CD4-positive, alpha-beta memory T cell (primary cell): ENCODE measurements around the gene PALMD. TPM values are rescaled to one million over a fixed set of nuclear protein-coding genes. Genes with fewer than 3 reads are reported as not detected.

Experiments used
- CTCF ChIA-PET: fragments of 350-600 bp; sonication (Branson Sonifier 250); formaldehyde crosslinking; loops from one replicate; lab custom pipeline; 2021; ENCODE audit warnings: inconsistent platforms; ENCODE audit not compliant: partially characterized antibody; lab: Charles Lee
- POLR2A ChIA-PET: fragments of 350-600 bp; sonication (Branson Sonifier 250); formaldehyde crosslinking; loops from one replicate; lab custom pipeline; 2021; ENCODE audit not compliant: partially characterized antibody; lab: Charles Lee
- DNase-seq, 5 donors: peaks; one replicate each; pipeline versions ENCODE4 v3.0.0 to v3.0.0-alpha.2; 2020 to 2022; ENCODE audit warnings: mixed read lengths in 1 of 5
- H3K27ac ChIP-seq: one replicate; pipeline ENCODE4 v1.7.0; 2013; ENCODE audit warnings: low read depth, low read length
- H3K27me3 ChIP-seq: 2 replicates; pipeline ENCODE4 v1.7.0; 2013; ENCODE audit warnings: mild to moderate bottlenecking, low read length, moderate library complexity; ENCODE audit not compliant: insufficient read depth
- H3K36me3 ChIP-seq: 2 replicates; pipeline ENCODE4 v1.7.0; 2013; ENCODE audit warnings: mild to moderate bottlenecking, low read length, moderate library complexity; ENCODE audit not compliant: insufficient read depth
- H3K4me1 ChIP-seq: 2 replicates; pipeline ENCODE4 v1.7.0; 2013; ENCODE audit warnings: mild to moderate bottlenecking, low read length, moderate library complexity; ENCODE audit not compliant: insufficient read depth
- H3K4me3 ChIP-seq, 2 donors: one replicate each; pipeline ENCODE4 v1.7.0; 2013; ENCODE audit warnings: low read length in 2 of 2, mild to moderate bottlenecking in 1 of 2
- H3K9me3 ChIP-seq, 2 donors: one replicate each; pipeline ENCODE4 v1.7.0; 2013; ENCODE audit warnings: low read length in 2 of 2, control low read depth in 1 of 2; ENCODE audit not compliant: control insufficient read depth in 1 of 2
- H3K27ac Mint-ChIP-seq, 7 donors: one replicate each; pipeline ENCODE4 v1.8.0; 2020 to 2021; ENCODE audit warnings: mixed read lengths in 7 of 7, mild to moderate bottlenecking in 6 of 7, inconsistent platforms in 3 of 7, moderate library complexity in 3 of 7
- H3K27me3 Mint-ChIP-seq, 2 donors: one replicate each; pipeline ENCODE4 v1.8.0; 2020 to 2021; ENCODE audit warnings: mixed read lengths in 2 of 2
- H3K36me3 Mint-ChIP-seq, 2 donors: one replicate each; pipeline ENCODE4 v1.8.0; 2020 to 2021; ENCODE audit warnings: mixed read lengths in 2 of 2, inconsistent platforms in 1 of 2, mild to moderate bottlenecking in 1 of 2
- H3K4me1 Mint-ChIP-seq, 4 donors: one replicate each; pipeline ENCODE4 v1.8.0; 2020 to 2021; ENCODE audit warnings: mixed read lengths in 4 of 4, mild to moderate bottlenecking in 1 of 4
- H3K4me3 Mint-ChIP-seq, 8 donors: one replicate each; pipeline ENCODE4 v1.8.0; 2020 to 2021; ENCODE audit warnings: mixed read lengths in 8 of 8, mild to moderate bottlenecking in 7 of 8, moderate library complexity in 6 of 8, inconsistent platforms in 3 of 8
- H3K9me3 Mint-ChIP-seq, 8 donors: one replicate each; pipeline ENCODE4 v1.8.0; 2020 to 2021; ENCODE audit warnings: mixed read lengths in 8 of 8, mild to moderate bottlenecking in 5 of 8, inconsistent platforms in 3 of 8, moderate library complexity in 1 of 8
- intact Hi-C: fragments of 100-400 bp; cut with micrococcal nuclease; formaldehyde crosslinking; loops from one replicate; pipeline ENCODE4 v1.15.1; 2023
- polyA plus RNA-seq, 2 donors: library from polyadenylated mRNA; unstranded; fragments of 300-500 nt; fragmentation: Illumina TruSeq; gene quantifications; one replicate each; pipeline ENCODE4 v1.2.3, GENCODE V29; 2021
- total RNA-seq, 2 experiments: library from RNA; stranded (reverse); gene quantifications; one replicate each; pipeline ENCODE4 v1.2.3, GENCODE V29; 2021

PALMD gene
- total and polyA plus RNA-seq, 4 experiments from 2014 or later, result not detected

DNA sequence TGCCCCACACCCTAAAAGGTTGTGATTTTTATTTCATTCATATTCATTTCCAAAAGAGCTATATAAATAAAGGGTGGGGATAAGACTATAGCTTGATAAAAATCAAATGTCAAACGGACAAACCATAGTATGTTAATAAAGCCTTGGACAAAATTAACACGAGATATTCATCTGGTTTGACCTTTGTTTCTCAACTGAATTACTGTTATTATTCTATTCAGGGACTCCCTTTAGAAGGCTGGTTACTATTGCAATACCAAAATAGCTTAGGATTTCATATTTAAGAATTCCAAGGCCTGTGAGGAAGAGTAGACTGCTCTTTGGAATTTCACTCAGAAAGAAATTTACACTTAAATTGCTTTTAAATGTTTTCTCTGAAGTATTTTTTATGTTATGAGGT, 10.2 kb upstream of the PALMD start:
- H3K4me1 Mint-ChIP-seq, result no peaks in the 10 kb centered on the region
- CTCF ChIA-PET, result interaction anchor here (1.9 kb wide), 1 partner anchor 9 kb away, joined by 5 read pairs; no protein-coding TSS in a partner anchor

DNA sequence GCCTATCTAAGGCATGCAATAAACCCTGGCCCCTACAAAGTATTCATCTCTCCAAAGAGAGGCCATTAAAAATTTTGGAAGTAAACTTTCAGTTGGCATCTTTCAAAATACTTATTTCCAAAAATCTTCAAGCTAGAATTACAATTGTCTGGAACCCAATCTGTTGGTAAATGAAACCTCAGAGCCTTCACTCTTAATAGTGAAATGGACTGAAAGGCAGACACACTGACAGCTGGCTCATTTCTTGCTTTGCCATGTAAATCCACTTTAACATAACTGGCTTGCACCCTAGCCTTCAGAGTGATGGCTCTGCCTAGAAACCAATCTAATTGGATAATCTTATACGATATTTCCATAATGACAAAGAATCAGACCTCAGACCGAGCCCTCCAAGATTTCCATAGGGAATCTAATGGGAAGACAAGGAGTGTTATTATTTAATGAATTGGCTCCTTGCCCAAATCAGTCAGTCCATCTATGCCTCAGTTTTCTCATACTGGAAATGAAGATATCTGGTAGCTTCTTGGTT, 9.2 kb upstream of the PALMD start:
- Mint-ChIP-seq H3K27ac (no peak overlapping the region), H3K36me3 (no peaks in the 10 kb centered on the region), H3K9me3 (no peaks in the 10 kb centered on the region), H3K4me1 (no peaks in the 10 kb centered on the region), H3K4me3 (no peak overlapping the region), H3K27me3 (no peaks in the 10 kb centered on the region)
- DNase-seq, result no peak
- Histone ChIP-seq H3K4me1 (no peaks in the 10 kb centered on the region), H3K9me3 (no peaks in the 10 kb centered on the region), H3K4me3 (no peak overlapping the region), H3K36me3 (no peaks in the 10 kb centered on the region), H3K27ac (no peak overlapping the region), H3K27me3 (no peaks in the 10 kb centered on the region)
- ChIA-PET POLR2A (no interaction called here), CTCF (no interaction called here)
- intact Hi-C loops, result no loop called here

More for the DNA sequence above, 10.2 kb upstream of the PALMD start:
- Histone ChIP-seq H3K9me3 (no peaks in the 10 kb centered on the region), H3K27me3 (no peaks in the 10 kb centered on the region), H3K4me1 (no peaks in the 10 kb centered on the region), H3K27ac (no peak overlapping the region), H3K36me3 (no peaks in the 10 kb centered on the region), H3K4me3 (no peak overlapping the region)
- Mint-ChIP-seq H3K9me3 (no peaks in the 10 kb centered on the region), H3K27me3 (peaks cover 0 to 3% of the 10 kb centered on the region in 2 donors), H3K27ac (no peak overlapping the region), H3K36me3 (no peaks in the 10 kb centered on the region), H3K4me3 (no peak overlapping the region)
- POLR2A ChIA-PET, result no interaction called here
- intact Hi-C loops, result no loop called here
- no peak for DNase-seq

DNA sequence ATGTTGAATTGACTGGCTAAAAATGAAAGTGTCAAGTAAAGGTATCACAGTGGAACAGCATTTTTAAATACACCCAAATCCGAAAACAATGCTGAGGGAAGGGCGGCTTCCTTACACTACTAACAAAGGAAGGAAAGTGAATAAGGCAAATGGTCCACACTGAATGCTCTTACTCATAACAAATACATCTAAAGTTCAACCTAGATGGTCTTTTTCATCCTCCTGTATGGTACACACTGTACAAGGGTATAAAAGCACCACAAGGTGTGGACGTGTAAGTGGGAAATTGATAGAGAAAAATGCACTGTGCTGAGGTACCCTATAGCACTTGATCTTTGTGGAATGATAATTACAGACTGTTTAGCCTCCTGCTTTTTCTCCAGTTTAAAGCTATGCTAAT, 7.1 kb upstream of the PALMD start:
- no peaks in the 10 kb centered on the region for H3K4me1 Mint-ChIP-seq
- no peaks in the 10 kb centered on the region for H3K27me3 Mint-ChIP-seq
- H3K36me3 Mint-ChIP-seq, result no peaks in the 10 kb centered on the region
- POLR2A ChIA-PET, result no interaction called here
- no peak overlapping the region for H3K4me3 Mint-ChIP-seq
- no peaks in the 10 kb centered on the region for H3K9me3 ChIP-seq
- H3K9me3 Mint-ChIP-seq, result no peaks in the 10 kb centered on the region
- CTCF ChIA-PET, result no interaction called here
- H3K27me3 ChIP-seq, result no peaks in the 10 kb centered on the region
- H3K36me3 ChIP-seq, result no peaks in the 10 kb centered on the region
- no peak for DNase-seq
- no peak overlapping the region for H3K4me3 ChIP-seq
- H3K4me1 ChIP-seq, result no peaks in the 10 kb centered on the region
- intact Hi-C loops, result no loop called here
- no peak overlapping the region for H3K27ac Mint-ChIP-seq
- H3K27ac ChIP-seq, result no peak overlapping the region

DNA sequence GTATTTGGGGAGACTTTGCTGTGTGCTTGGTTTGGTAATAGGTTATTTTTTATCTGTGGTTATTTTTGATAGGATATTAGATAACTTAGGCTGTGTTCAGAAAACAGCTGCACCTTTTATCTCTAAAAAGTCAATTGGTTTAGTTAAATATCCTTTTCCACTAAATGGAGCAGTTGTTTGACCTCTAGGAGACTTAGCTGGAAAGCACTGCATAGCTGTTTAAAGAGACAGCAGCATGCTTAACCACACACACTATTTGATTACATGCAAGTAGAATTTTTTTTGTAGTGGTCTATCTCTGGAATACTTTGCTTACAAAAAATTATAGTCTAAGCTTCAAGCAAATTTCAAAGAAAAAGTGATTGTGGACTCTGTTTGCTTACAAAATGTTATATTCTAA, 6.5 kb upstream of the PALMD start:
- Mint-ChIP-seq H3K27ac (no peak overlapping the region), H3K9me3 (no peaks in the 10 kb centered on the region), H3K4me3 (no peak overlapping the region), H3K36me3 (no peaks in the 10 kb centered on the region), H3K4me1 (no peaks in the 10 kb centered on the region), H3K27me3 (no peaks in the 10 kb centered on the region)
- H3K4me3 ChIP-seq, result no peak overlapping the region
- H3K9me3 ChIP-seq, result no peaks in the 10 kb centered on the region
- DNase-seq, result no peak
- intact Hi-C loops, result no loop called here
- H3K4me1 ChIP-seq, result no peaks in the 10 kb centered on the region
- ChIA-PET CTCF (no interaction called here), POLR2A (no interaction called here)
- no peaks in the 10 kb centered on the region for H3K27me3 ChIP-seq
- H3K27ac ChIP-seq, result no peak overlapping the region
- H3K36me3 ChIP-seq, result no peaks in the 10 kb centered on the region

- Mint-ChIP-seq H3K4me1 (no peaks in the 10 kb centered on the region), H3K9me3 (no peaks in the 10 kb centered on the region), H3K27me3 (no peaks in the 10 kb centered on the region), H3K27ac (no peak overlapping the region), H3K4me3 (no peak overlapping the region), H3K36me3 (no peaks in the 10 kb centered on the region)
- CTCF ChIA-PET, result no interaction called here
- H3K4me3 ChIP-seq, result no peak overlapping the region
- intact Hi-C loops, result no loop called here
- H3K36me3 ChIP-seq, result no peaks in the 10 kb centered on the region
- DNase-seq, result no peak
- H3K9me3 ChIP-seq, result no peaks in the 10 kb centered on the region
- POLR2A ChIA-PET, result no interaction called here
- no peak overlapping the region for H3K27ac ChIP-seq
- H3K27me3 ChIP-seq, result no peaks in the 10 kb centered on the region
- no peaks in the 10 kb centered on the region for H3K4me1 ChIP-seq
Measured at GRCh38 chr1:99639945-99640344, 6.0 kb upstream of the PALMD start.

- no peak for DNase-seq
- no peaks in the 10 kb centered on the region for H3K4me1 ChIP-seq
- no peaks in the 10 kb centered on the region for H3K9me3 Mint-ChIP-seq
- H3K27me3 ChIP-seq, result no peaks in the 10 kb centered on the region
- no peaks in the 10 kb centered on the region for H3K36me3 ChIP-seq
- no peak overlapping the region for H3K27ac ChIP-seq
- POLR2A ChIA-PET, result no interaction called here
- H3K36me3 Mint-ChIP-seq, result no peaks in the 10 kb centered on the region
- peaks cover 2 to 3% of the 10 kb centered on the region in 2 donors for H3K27me3 Mint-ChIP-seq
- H3K27ac Mint-ChIP-seq, result no peak overlapping the region
- H3K4me3 ChIP-seq, result no peak overlapping the region
- no peaks in the 10 kb centered on the region for H3K4me1 Mint-ChIP-seq
- CTCF ChIA-PET, result no interaction called here
- H3K4me3 Mint-ChIP-seq, result no peak overlapping the region
- intact Hi-C loops, result no loop called here
- no peaks in the 10 kb centered on the region for H3K9me3 ChIP-seq
Measured at GRCh38 chr1:99640672-99641071, 5.2 kb upstream of the PALMD start.

DNA sequence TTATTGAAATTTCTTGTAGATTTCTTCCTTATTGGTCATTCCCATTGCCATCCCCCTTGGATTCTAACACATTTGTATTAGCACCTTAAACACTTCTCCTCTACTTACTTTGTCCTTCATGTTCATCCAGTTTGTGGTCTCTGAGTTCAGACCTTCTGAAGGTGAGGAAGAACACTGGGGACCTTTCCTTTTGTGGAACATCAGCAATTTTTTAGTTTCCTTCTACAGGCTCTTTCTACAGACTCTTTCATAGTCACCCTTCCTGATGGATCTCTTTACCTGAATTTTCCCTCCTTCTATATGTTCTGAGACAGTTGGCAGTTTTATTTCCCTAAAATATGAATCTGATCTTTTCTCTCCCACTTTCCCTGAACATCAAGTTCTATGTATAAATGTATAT, 4.4 kb upstream of the PALMD start:
- intact Hi-C loops, result no loop called here
- DNase-seq, result no peak
- Mint-ChIP-seq H3K27ac (no peak overlapping the region), H3K4me1 (no peaks in the 10 kb centered on the region), H3K36me3 (no peaks in the 10 kb centered on the region), H3K4me3 (no peak overlapping the region), H3K9me3 (no peaks in the 10 kb centered on the region), H3K27me3 (peaks cover 3 to 4% of the 10 kb centered on the region in 2 donors)
- Histone ChIP-seq H3K27me3 (no peaks in the 10 kb centered on the region), H3K4me1 (no peaks in the 10 kb centered on the region), H3K27ac (no peak overlapping the region), H3K36me3 (no peaks in the 10 kb centered on the region), H3K9me3 (no peaks in the 10 kb centered on the region), H3K4me3 (no peak overlapping the region)
- ChIA-PET POLR2A (no interaction called here), CTCF (no interaction called here)

- Histone ChIP-seq H3K4me1 (no peaks in the 10 kb centered on the region), H3K9me3 (no peaks in the 10 kb centered on the region), H3K27ac (no peak overlapping the region), H3K4me3 (no peak overlapping the region), H3K36me3 (no peaks in the 10 kb centered on the region), H3K27me3 (no peaks in the 10 kb centered on the region)
- no peaks in the 10 kb centered on the region for H3K36me3 Mint-ChIP-seq
- CTCF ChIA-PET, result no interaction called here
- intact Hi-C loops, result no loop called here
- no peak overlapping the region for H3K27ac Mint-ChIP-seq
- no peaks in the 10 kb centered on the region for H3K4me1 Mint-ChIP-seq
- DNase-seq, result no peak
- H3K27me3 Mint-ChIP-seq, result peaks cover 3 to 4% of the 10 kb centered on the region in 2 donors
- no peak overlapping the region for H3K4me3 Mint-ChIP-seq
- no peaks in the 10 kb centered on the region for H3K9me3 Mint-ChIP-seq
- POLR2A ChIA-PET, result no interaction called here
Measured at GRCh38 chr1:99642053-99642452, 3.9 kb upstream of the PALMD start.
